ENCODE results near the gene MGMT.

The MGMT gene

GRCh38 chr10:129497013-129497412 lies 30.0 kb downstream of the MGMT start:
- DNase-seq: no peak

- DNase-seq: no peak
These were observed 31.6 kb downstream of the MGMT start for GRCh38 chr10:129498680-129499079.

GRCh38 chr10:129500617-129501339 lies 33.7 kb downstream of the MGMT start:
- no peak for DNase-seq

DNA sequence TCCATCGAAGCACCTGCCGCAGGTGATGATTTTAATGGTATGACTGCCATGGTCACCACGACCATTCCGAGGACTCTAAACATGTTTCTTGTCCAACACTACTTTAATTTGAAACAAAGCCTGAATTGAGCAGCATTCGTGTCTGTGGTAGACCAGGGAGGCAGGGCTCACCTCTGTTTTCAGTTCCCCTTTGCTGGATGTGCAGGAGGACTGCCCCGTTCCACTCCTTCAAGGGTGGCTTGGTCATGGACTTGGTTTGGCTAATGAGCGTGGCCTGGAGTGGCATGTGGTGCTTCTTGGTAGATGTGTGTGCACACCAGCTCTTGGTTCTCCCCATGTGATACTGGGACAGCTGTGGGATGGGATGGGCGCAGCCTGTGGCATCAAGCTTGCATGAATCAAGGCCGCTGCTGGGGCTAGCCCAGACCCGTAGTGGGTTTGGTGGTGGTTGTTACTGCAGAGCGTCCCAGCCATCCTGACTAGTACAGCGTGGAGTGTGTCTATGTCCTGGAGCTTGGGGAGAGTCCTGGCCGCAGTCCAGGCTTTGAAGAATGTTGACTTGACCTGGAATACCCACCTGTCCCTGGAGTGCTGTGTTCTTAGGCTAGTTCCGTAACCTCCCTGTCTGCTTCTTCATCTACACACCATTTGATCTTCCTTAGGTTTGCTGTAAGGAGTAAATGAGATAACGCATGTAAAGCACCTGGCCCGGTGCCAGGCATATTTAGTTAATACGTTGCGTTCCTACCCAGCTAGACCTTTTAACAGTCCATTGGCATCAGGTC lies 34.8 kb downstream of the MGMT start:
- no peak for DNase-seq

- no peak for DNase-seq
These were observed 35.4 kb downstream of the MGMT start for GRCh38 chr10:129502448-129502847.

DNA sequence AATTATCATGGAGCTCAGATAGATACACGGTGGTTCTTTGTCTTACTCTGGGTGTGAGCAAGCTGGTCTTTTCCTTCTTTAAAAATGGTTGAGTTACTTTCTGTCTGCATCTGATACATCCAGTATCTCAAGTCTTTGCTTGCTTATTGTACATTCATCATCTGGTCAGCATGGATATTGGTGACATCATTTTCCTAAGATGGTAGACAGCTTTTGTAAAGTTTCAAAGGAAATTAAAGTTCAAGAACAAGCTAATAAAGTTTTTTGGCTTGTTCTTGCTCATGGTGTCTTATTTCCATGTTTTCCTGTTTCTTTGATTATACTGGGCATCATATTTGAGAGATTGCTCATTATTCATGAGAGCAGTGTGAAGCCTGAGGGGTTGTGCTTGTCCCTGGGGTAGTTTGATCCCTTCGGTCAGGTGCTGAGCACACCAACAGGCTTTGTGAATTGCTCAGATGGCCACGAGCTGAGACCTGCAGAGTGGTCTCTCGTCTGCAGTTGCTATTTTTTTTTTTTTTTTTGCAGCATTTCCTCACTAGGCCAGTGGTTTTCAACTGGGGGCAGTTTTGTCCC lies 38.5 kb downstream of the MGMT start:
- no peak for DNase-seq

GRCh38 chr10:129506101-129506797 lies 39.2 kb downstream of the MGMT start:
- no peak for DNase-seq

- DNase-seq: no peak
These were observed 40.3 kb downstream of the MGMT start for GRCh38 chr10:129507216-129507889.

GRCh38 chr10:129509155-129509554 lies 42.1 kb downstream of the MGMT start:
- DNase-seq: no peak

DNA sequence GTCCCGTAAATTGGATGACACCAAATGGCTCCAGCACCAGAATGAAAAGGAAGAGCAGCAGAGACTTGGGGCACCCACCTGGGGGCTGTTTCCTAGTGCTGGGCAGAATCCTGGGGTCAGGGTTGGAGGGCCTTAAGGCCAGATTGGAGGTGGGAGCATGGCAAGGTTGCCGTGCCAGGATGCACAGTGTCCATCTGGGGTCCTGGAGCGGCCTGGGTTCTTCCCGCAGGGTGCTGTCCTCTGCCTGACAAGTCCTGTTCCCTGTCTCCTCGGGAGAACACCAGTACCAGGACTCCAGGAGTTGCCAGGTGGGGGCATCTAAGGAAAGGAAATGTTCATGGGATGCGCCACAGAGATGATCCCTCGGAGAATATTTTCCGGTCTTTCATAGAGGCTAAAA lies 42.8 kb downstream of the MGMT start:
- DNase-seq: no peak

- no peak for DNase-seq
These were observed 44.0 kb downstream of the MGMT start for GRCh38 chr10:129511086-129511485.

DNA sequence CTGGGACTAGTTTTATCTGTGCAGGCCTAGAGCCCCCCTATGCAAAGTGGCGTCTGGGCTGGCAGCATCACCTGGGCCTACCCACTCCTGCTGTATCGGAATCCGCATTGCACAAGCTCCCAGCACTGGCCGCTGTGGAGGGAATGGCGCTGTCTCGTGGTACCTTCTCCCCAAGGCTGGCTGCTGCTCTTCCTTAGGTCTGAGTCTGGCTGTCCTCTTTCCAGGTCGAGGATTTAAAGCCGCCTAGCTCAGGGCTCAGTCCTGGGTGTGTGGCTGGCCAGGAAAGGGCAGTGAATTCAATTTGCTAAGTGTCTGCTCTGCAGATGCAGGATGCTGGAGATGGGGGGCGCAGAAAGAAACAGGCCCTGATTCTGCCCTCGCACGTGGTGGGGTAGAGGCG lies 44.7 kb downstream of the MGMT start:
- DNase-seq: no peak

GRCh38 chr10:129513312-129513711 lies 46.3 kb downstream of the MGMT start:
- DNase-seq: no peak

DNA sequence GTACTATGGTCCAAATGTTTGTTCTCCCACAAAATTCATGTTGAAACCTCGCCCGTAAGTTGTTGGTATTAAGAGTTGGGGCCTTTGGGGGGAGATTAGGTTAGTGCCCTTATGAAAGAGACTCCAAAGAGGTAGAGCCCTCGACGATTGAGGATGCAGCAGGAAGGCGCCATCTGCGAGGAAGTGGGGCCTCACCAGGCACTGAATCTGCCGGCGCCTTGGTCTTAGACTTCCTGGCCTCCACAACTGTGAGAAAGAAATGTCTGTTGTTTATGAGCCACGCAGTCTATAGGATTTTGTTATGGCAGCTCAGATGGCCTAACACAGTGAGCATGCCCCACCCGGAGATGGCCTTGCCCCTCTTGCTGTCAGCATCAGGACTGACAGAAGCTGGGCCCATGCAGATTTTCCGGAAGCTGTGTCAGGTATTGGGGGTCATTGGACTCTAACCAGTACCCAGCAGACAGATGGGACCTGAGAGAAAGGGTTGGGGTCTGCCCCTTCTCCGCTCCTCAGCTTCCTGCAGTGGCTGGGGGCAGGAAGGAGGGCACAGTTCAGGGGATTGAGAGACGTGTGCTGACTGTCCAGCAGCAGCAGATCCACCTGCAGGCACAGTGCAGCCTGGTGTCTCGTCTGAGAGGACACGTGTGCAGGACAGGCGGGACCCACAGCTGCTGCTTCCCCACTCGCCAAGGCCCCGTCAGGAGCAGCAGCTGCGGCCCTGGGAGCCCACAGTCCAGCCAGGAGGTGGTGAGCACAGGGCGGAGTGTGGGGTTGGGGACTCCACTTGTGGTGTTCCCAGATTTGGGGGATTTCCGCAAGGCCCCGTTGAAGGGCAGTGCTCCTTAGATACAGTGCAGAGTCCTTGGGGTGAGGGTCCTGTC lies 47.8 kb downstream of the MGMT start:
- DNase-seq: no peak

- DNase-seq: no peak
These were observed 50.0 kb downstream of the MGMT start for GRCh38 chr10:129516846-129517679.

- no peak for DNase-seq
These were observed 50.6 kb downstream of the MGMT start for GRCh38 chr10:129517680-129518057.

DNA sequence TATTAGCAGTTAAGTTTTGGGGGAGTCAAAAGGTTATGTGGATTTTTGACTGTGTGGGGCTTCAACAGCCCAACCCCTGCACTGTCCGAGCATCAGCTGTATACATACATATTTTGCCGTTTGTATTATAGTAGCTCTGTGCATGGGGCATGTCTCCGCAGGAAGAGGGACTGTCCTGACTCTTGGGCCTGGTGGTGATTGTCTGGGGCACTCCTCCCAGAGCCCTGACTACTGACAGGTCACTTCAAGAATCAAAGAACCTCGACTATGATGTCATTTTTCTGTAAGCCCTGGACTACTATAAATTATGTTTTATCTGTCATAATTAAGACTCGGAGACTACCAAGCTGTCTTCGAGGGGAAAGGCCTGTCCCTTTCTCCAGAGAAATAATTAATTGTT lies 51.8 kb downstream of the MGMT start:
- DNase-seq: no peak

DNA sequence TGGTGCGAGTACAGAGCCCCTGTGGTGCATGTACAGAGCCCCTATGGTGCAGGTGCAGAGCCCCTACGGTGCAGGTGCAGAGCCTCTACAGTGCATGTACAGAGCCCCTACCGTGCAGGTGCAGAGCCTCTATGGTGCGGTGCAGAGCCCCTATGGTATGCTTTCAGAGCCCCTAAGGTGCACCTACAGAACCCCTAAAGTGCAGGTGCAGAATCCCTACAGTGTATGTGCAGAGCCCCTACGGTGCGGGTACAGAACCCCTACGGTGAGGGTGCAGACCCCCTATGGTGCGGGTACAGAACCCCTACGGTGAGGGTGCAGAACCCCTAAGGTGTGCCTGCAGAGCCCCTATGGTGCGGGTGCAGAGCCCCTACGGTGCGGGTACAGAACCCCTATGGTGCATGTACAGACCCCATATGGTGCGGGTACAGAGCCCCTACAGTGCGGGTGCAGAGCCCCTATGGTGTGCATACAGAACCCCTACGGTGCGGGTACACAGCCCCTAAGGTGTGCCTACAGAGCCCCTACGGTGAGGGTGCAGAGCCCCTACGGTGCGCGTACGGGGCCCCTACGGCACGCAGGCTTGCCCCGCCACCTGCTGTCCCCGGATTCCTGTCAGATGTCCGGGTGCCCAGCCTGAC lies 53.5 kb downstream of the MGMT start:
- no peak for DNase-seq

GRCh38 chr10:129521161-129522025 lies 54.4 kb downstream of the MGMT start:
- no peak for DNase-seq

Data from activated CD8-positive, alpha-beta memory T cell treated with anti-CD3 and anti-CD28 coated beads, Interleukin-2, amount 50 U/mL, for 4 hours (primary cell).